HUDEP-2 (cell line): Measurements from ENCODE around the gene GRIN3B.

Experiments
- DNase-seq, 76 experiments: peaks; one replicate each; lab custom pipeline; 2025; ENCODE audit not compliant: unreplicated experiment in 76 of 76; lab: John Stamatoyannopoulos, UW

The GRIN3B gene

DNA sequence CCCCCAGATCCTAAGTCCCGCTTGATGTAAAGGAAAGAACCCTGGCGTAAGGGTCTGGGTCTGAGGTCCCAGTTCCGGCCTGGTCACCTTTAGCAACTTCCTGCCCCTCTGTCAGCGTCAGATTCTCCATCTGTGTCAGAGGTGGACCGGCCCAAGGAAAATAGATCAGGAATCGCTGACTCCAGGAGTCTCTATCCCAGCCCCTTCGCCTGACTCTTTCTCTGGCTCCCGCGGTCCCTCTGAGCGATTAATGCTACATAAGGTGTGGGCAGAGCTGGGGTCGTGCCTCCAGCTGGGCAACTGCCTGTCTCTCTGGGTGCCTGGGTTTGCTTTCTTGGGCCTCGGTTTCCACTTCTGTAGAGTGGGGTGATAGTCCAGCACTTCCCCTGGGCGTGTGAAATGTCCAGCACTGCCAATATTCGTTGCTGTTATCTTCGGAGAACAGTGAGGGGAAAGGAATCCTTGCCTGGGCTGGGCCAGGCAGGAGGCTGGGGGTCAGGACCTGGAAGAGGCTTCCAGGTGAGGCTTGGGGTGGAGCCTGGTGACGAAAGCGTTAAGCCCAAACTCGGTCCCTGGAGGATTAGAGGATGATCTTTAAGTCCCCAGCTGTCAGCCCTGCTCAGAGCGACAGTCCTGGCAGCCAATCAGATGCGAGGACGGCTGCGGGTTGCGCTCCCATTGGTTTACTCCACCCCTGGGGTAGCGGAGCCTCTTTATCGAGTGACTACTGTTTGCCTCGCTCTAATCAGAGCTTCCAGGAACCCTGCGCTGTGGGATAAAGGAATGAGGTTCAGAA, 40.5 kb downstream of the GRIN3B start:
- DNase-seq: peak; percentile 86 to 99 (median 96)

DNA sequence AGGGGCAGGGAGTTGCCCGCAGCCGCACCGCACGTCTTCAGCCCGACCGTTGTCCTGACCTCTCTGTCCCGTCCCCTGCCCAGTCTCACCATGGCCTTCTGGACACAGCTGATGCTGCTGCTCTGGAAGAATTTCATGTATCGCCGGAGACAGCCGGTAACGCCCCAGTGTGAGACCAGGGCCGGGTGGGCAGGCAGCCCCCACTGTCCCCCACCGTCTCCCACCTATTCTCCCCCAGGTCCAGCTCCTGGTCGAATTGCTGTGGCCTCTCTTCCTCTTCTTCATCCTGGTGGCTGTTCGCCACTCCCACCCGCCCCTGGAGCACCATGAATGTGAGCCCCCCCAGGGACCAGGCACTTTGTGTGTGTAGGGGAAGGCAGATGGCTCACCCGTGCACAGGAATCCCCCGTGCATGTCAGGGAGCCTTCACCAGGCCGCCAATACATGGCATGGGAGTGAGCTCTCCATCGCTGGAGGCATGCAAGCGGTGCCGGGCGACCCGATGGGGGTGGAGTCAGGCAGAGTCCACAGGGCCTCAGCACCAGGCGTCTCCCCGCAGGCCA, 41.1 kb downstream of the GRIN3B start:
- no peak for DNase-seq

DNA sequence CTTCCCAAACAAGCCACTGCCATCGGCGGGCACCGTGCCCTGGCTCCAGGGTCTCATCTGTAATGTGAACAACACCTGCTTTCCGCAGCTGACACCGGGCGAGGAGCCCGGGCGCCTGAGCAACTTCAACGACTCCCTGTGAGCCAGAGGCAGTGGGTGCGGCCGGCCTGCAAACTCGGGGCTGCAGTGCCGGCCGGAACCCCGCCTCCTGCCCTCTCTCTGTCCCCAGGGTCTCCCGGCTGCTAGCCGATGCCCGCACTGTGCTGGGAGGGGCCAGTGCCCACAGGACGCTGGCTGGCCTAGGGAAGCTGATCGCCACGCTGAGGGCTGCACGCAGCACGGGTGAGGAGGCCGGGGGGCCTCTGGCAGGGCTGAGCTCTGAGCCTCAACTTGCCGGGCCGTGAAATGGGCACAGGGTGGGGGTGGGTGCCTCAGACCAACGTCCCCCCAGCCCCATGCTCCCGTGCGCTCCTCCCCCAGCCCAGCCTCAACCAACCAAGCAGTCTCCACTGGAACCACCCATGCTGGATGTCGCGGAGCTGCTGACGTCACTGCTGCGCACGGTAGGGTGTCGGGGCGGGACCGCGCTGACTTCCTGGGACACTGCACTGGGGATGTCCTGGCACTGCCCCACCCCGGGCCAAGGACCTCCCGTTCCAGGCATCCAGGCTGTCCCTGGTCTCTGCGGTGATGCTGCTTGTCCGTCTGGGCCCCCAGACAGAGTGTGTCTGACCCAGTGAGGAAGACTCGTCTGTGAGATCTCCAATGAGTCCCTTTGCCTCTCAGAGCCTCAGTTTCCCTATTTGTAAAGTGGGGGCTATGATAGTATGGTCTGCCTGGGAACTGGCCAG, 41.8 kb downstream of the GRIN3B start:
- no peak for DNase-seq

DNA sequence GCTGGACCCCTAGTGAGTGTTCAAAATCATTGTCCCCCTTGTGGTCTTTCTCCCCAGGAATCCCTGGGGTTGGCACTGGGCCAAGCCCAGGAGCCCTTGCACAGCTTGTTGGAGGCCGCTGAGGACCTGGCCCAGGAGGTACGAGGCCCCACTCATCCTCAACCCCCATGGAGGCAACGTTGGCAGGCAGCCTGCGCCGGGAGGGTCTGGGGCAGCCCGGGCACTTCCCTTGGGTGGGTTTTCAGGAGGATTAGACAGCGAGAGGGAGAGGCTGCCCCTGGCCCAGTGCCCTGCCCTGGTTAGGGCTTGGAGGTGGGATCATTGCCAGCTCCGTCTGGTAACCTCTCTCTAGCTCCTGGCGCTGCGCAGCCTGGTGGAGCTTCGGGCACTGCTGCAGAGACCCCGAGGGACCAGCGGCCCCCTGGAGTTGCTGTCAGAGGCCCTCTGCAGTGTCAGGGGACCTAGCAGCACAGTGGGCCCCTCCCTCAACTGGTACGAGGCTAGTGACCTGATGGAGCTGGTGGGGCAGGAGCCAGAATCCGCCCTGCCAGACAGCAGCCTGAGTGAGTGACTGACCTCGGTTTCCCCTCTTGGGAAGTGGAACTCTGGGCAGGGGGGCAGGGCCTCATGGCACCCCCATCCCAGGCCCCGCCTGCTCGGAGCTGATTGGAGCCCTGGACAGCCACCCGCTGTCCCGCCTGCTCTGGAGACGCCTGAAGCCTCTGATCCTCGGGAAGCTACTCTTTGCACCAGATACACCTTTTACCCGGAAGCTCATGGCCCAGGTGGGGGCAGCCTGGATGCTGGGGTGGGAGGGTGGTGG, 42.7 kb downstream of the GRIN3B start:
- DNase-seq: no peak

DNA sequence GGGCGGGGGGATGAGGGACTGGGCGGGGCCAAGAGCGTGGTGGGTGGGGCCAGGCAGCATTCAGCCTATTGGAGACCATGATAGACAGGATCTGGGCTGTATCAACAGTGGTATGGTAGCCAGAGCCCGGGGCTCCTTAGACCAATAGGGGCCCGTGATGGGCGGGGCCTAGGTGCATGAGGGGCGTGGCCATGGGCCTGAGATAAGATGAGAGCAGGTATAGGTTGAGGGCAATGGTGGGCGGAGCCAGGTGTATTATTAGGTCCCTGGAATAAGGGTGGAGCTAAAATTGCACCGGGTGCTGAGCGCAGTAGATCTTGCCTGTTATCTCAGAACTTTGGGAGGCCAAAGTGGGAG, 45.0 kb downstream of the GRIN3B start:
- peak in 62 of 76 experiments; percentile 21 to 77 (median 58) for DNase-seq

DNA sequence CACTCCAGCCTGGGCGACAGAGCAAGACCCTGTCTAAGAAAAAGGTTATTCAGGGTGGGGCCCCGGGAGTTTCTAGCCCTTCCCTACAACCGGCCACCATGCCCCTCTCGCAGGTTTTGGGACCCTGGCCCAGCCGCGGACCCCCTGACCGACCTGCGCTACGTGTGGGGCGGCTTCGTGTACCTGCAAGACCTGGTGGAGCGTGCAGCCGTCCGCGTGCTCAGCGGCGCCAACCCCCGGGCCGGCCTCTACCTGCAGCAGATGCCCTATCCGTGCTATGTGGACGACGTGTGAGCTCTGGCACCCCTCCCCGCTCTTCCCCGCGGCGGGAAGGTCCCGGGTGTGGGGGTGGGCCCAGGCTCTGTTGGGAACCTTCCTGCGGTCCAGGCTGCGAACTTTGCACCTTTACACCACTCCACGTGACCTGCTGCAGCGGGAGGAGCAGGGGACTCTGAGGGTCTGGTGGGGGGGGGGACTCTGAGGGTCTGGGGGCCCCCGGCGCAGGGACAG, 46.0 kb downstream of the GRIN3B start:
- no peak for DNase-seq

DNA sequence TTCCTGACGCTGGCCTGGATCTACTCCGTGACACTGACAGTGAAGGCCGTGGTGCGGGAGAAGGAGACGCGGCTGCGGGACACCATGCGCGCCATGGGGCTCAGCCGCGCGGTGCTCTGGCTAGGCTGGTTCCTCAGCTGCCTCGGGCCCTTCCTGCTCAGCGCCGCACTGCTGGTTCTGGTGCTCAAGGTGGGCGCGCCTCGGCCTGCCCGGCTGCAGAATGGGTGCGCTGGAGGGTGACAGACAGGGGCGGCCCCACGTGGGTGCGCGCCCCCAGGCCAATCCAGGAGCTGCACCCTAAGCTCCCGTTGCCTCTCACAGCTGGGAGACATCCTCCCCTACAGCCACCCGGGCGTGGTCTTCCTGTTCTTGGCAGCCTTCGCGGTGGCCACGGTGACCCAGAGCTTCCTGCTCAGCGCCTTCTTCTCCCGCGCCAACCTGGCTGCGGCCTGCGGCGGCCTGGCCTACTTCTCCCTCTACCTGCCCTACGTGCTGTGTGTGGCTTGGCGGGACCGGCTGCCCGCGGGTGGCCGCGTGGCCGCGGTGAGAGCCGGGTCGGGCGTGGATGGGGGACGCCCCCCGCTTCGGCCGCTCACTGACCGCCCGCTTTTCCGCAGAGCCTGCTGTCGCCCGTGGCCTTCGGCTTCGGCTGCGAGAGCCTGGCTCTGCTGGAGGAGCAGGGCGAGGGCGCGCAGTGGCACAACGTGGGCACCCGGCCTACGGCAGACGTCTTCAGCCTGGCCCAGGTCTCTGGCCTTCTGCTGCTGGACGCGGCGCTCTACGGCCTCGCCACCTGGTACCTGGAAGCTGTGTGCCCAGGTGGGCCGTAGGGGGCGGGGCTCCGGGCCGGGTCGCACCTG, 46.8 kb downstream of the GRIN3B start:
- peak in 2 of 76 experiments; percentile 19 to 20 for DNase-seq

DNA sequence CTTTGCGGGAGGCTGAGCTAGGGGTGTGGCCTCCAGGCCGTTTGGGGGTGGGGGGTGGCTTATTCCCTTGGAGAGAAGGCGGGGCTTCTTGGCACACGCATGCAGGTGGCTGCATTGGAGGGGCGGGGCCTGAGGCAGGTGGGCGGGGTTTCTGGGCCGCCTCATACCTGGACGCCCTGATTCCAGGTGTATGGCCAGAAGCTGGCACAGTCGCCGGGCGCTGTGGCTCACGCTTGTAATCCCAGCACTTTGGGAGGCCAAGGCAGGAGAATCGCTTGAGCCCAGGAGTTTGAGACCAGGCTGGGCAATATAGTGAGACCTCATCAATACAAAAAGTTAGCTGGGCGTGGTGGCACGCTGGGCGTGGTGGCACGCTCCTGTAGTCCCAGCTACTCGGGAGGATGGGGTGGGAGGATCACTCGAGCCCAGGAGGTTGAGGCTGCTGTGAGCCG, 47.5 kb downstream of the GRIN3B start:
- DNase-seq: no peak

DNA sequence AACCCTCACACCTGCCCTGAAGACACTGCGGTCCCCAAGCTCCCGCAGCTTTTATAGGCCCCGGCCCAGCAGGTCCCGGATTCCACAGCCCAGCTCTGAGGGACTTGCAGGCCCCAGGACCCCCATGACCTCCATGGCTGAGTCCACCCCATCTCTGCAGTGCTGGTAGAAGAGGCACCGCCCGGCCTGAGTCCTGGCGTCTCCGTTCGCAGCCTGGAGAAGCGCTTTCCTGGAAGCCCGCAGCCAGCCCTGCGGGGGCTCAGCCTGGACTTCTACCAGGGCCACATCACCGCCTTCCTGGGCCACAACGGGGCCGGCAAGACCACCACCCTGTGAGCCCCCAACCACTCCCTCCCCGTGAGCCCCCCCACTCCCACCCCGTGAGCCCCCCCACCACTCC, 48.9 kb downstream of the GRIN3B start:
- DNase-seq: no peak

DNA sequence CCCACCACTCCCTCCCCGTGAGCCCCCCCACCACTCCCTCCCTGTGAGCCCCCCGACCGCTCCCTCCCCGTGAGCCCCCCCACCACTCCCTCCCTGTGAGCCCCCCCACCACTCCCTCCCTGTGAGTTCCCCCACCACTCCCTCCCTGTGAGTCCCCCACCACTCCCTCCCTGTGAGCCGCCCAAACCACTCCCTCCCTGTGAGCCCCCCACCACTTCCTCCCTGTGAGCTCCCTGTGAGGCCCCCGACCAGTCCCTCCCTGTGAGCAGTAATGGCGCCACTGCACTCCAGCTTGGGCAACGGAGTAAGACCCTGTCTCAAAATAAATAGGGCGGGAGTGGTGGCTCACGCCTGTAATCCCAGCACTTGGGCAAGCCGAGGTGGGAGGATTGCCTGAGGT, 49.6 kb downstream of the GRIN3B start:
- no peak for DNase-seq

DNA sequence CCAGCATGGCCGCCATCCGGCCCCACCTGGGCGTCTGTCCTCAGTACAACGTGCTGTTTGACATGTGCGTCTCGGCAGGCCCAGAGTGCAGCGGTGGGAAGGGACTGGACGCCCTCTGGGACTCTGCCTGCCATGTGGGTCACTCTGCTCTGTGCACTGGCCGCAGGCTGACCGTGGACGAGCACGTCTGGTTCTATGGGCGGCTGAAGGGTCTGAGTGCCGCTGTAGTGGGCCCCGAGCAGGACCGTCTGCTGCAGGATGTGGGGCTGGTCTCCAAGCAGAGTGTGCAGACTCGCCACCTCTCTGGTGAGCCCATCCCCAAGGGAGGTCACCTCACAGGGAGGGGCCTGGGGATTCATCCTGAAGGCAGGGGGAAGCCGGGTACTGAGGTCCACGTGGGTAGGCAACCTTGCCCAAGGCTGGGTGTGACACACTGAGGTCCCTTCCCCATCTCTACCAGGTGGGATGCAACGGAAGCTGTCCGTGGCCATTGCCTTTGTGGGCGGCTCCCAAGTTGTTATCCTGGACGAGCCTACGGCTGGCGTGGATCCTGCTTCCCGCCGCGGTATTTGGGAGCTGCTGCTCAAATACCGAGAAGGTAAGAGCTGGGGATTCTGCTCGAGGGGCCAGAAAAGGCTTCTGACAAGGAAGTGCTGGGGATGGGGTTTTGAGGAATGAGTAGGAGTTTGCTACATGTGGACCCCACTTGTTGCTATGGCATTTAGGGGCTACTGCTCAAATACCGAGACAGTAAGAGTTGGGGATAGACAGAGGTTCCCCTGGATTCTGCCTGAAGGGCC, 51.0 kb downstream of the GRIN3B start:
- no peak for DNase-seq

DNA sequence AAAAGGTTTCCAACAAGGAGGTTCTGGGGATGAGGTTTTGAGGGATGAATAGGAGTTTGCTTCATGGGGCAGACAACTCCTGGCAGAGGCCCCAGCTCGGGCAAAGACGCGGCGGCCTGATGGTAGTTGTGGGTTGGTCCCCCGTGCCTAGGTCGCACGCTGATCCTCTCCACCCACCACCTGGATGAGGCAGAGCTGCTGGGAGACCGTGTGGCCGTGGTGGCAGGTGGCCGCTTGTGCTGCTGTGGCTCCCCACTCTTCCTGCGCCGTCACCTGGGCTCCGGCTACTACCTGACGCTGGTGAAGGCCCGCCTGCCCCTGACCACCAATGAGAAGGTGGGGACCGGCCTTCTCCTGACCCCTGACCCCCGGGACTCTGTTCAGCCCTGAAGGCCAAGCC, 51.6 kb downstream of the GRIN3B start:
- DNase-seq: no peak

DNA sequence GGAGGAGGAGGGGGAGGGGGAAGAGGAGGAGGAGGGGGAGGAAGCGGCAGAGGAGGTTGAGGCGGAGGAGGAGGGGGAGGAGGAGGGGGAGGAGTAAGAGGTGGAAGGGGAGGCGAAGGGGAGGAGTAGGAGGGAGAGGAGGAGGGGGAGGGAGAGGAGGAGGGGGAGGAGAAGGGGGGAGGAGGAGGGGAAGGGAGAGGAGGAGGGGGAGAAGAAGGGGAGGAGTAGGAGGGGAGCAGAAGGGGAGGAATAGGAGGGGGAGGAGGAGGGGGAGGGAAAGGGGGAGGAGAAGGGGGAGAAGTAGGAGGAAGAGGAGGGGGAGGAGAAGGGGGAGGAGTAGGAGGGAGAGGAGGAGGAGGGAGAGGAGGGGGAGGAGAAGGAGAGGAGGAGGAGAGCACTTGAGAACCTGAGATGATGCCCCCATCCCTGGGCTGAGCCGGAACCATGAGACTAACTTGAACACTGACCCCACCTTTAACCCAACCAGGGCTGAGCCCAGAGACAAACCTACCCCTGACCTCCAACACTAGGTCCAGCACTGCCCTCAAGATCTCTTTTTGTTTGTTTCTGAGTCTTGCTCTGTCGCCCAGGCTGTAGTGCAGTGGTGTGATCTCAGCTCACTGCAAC, 52.2 kb downstream of the GRIN3B start:
- DNase-seq: no peak

DNA sequence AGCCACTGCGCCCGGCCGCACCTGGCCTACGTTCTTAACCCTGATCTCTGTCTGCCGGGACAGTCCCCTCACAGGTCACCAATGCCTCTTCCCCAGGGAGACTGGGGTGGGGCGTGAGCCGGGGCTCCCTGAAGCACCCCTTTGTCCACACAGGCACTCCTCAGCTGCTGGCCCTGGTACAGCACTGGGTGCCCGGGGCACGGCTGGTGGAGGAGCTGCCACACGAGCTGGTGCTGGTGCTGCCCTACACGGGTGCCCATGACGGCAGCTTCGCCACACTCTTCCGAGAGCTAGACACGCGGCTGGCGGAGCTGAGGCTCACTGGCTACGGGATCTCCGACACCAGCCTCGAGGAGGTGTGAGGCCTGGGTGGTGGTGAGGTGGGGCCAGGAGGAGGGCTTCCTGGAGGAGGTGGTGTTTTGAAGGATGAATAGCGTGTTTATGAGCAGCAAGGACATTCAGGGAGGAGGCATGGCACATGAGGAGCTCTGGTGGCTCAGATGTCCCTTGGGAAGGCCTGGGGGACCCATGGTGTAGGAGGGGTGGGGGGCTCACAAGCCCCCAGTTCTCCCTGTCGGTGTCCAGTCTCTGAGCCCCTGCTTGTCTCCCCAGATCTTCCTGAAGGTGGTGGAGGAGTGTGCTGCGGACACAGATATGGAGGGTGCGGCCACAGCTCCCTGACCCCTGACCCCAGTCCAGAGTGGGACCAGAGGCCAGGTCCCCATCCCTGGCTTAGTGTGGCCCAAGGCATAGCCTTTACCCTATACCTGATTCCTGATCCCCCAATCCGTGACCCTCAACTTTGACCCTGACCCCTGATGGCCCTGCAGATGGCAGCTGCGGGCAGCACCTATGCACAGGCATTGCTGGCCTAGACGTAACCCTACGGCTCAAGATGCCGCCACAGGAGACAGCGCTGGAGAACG, 53.2 kb downstream of the GRIN3B start:
- no peak for DNase-seq

DNA sequence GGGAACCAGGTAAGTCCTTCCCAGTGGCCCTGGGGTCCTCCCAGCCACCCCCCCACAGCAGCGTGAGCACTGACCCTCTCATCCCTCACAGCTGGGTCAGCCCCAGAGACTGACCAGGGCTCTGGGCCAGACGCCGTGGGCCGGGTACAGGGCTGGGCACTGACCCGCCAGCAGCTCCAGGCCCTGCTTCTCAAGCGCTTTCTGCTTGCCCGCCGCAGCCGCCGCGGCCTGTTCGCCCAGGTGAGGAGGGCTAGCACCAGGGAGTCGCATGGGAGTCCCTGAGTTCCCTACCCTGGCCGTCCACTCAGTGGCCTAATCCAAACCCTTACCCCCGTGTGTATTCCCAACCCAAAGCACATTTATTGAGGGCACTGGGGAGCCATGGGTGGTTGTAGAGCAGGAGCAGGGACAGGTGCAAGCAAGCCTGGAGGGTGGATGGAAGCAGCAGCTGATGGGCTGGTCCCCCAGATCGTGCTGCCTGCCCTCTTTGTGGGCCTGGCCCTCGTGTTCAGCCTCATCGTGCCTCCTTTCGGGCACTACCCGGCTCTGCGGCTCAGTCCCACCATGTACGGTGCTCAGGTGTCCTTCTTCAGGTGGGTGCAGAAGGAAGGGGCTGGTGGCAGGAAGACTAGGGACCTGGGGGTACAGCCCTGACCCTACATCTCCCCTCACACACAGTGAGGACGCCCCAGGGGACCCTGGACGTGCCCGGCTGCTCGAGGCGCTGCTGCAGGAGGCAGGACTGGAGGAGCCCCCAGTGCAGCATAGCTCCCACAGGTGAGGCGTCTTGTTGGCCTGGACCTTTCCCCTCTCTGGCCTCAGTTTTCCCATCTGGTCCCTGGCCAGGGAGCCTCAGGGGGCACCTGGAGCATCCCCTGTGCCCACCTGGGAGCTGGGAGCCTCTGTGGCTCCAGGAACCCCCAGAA, 54.1 kb downstream of the GRIN3B start:
- DNase-seq: no peak

DNA sequence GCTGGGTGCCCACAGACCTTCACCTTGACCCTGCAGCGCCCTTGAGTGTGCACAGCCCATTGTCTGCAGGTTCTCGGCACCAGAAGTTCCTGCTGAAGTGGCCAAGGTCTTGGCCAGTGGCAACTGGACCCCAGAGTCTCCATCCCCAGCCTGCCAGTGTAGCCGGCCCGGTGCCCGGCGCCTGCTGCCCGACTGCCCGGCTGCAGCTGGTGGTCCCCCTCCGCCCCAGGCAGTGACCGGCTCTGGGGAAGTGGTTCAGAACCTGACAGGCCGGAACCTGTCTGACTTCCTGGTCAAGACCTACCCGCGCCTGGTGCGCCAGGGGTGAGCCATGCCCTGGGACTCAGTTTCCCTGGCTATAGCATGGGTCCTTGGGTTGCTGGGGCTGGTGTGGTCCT, 54.8 kb downstream of the GRIN3B start:
- no peak for DNase-seq
